PFSK-1 (cell line): ENCODE results near the gene OPCML.

Source experiments
- POLR2AphosphoS5 ChIP-seq: IDR thresholded peaks from 2 replicates; pipeline ENCODE4 v1.6.1; 2012; ENCODE audit warnings: low read depth, mild to moderate bottlenecking, control low read depth, low read length, moderate library complexity
- TAF1 ChIP-seq: IDR thresholded peaks from 2 replicates; pipeline ENCODE4 v1.6.1; 2012; ENCODE audit warnings: low read length, control low read depth, borderline replicate concordance; ENCODE audit not compliant: insufficient read depth
- TF ChIP-seq, protein P1 (sequence below), 2 experiments: IDR thresholded peaks; 2 replicates each; pipeline versions ENCODE4 v1.6.1 to v1.8.0; 2011 to 2012; ENCODE audit warnings: low read depth in 2 of 2, low read length in 2 of 2, control low read depth in 1 of 2, inconsistent platforms in 1 of 2, mild to moderate bottlenecking in 1 of 2, moderate library complexity in 1 of 2; ENCODE audit not compliant: insufficient read depth in 1 of 2

DNA sequence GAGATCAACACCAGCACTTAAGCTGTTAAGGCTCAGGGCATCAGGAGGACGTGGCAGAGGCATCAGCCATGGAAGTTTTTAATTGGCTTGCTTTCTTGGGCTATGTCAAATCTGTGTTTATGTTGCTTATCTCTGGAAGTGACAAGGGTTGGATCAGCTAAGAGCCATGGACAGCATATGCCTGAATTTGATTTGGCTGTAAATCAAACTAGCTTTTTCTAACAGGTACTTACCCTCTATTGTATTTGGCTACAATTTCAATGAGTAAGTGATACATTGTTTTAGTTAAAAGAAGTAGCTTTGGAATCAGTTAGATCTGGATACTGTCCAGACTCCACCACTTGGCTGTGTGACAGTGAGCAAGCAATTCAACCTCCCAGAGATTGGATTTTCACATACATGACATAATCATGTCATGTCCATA lies 936.6 kb downstream of the OPCML start:
- TF ChIP-seq TAF1 (no peak), POLR2AphosphoS5 (no peak)
- TF ChIP-seq, protein P1, sequence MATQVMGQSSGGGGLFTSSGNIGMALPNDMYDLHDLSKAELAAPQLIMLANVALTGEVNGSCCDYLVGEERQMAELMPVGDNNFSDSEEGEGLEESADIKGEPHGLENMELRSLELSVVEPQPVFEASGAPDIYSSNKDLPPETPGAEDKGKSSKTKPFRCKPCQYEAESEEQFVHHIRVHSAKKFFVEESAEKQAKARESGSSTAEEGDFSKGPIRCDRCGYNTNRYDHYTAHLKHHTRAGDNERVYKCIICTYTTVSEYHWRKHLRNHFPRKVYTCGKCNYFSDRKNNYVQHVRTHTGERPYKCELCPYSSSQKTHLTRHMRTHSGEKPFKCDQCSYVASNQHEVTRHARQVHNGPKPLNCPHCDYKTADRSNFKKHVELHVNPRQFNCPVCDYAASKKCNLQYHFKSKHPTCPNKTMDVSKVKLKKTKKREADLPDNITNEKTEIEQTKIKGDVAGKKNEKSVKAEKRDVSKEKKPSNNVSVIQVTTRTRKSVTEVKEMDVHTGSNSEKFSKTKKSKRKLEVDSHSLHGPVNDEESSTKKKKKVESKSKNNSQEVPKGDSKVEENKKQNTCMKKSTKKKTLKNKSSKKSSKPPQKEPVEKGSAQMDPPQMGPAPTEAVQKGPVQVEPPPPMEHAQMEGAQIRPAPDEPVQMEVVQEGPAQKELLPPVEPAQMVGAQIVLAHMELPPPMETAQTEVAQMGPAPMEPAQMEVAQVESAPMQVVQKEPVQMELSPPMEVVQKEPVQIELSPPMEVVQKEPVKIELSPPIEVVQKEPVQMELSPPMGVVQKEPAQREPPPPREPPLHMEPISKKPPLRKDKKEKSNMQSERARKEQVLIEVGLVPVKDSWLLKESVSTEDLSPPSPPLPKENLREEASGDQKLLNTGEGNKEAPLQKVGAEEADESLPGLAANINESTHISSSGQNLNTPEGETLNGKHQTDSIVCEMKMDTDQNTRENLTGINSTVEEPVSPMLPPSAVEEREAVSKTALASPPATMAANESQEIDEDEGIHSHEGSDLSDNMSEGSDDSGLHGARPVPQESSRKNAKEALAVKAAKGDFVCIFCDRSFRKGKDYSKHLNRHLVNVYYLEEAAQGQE (IDR thresholded peaks at IDR 0.05; ENCODE audit: insufficient read depth in 1 of 2, low read depth in 2 of 2, low read length in 2 of 2): no peak
